HL-60 (cell line): ENCODE measurements around the gene THAP3.
"Not testable (repeated sequence)": the region's sequence is repeated elsewhere in the genome, so short reads cannot be mapped to it uniquely, and the experiment has no call there.

Experiments
- DNase-seq, 2 experiments: peaks; one replicate each; pipeline ENCODE4 v3.0.0-alpha.2; 2010 to 2020; ENCODE audit warnings: low read depth in 1 of 2, low spot score in 1 of 2
- H3K27ac ChIP-seq: fragments of 250-450 bp; sonication (Bioruptor Pico); replicated peaks from 2 replicates; pipeline ENCODE4 v1.5.1; 2020; ENCODE audit warnings: mild to moderate bottlenecking, moderate library complexity
- H3K27me3 ChIP-seq: fragments of 250-450 bp; sonication (Bioruptor Pico); 2 replicates; pipeline ENCODE4 v1.5.1; 2021; ENCODE audit warnings: mild to moderate bottlenecking, moderate library complexity; ENCODE audit not compliant: insufficient read depth, poor library complexity, severe bottlenecking
- H3K4me3 ChIP-seq: replicated peaks from 2 replicates; pipeline ENCODE4 v1.5.1; 2011; ENCODE audit warnings: mild to moderate bottlenecking, control low read depth, low read length; ENCODE audit not compliant: insufficient read depth
- GABPA ChIP-seq: IDR thresholded peaks from 2 replicates; pipeline ENCODE4 v1.6.1; 2012; ENCODE audit warnings: low read depth
- POLR2AphosphoS5 ChIP-seq: IDR thresholded peaks from 2 replicates; pipeline ENCODE4 v1.6.1; 2012; ENCODE audit warnings: low read depth
- SPI1 ChIP-seq: IDR thresholded peaks from 2 replicates; pipeline ENCODE4 v1.6.1; 2012; ENCODE audit warnings: low read depth, mild to moderate bottlenecking, borderline replicate concordance
- TF ChIP-seq, protein P1 (sequence below): IDR thresholded peaks from one replicate; pipeline ENCODE4 v1.5.1; 2011; ENCODE audit warnings: low read length, control low read depth, inconsistent platforms; ENCODE audit not compliant: insufficient read depth
- TF ChIP-seq, protein P2 (sequence below): IDR thresholded peaks from 2 replicates; pipeline ENCODE4 v1.6.1; 2012; ENCODE audit warnings: low read depth; ENCODE audit not compliant: insufficient replicate concordance

THAP3 gene

DNA sequence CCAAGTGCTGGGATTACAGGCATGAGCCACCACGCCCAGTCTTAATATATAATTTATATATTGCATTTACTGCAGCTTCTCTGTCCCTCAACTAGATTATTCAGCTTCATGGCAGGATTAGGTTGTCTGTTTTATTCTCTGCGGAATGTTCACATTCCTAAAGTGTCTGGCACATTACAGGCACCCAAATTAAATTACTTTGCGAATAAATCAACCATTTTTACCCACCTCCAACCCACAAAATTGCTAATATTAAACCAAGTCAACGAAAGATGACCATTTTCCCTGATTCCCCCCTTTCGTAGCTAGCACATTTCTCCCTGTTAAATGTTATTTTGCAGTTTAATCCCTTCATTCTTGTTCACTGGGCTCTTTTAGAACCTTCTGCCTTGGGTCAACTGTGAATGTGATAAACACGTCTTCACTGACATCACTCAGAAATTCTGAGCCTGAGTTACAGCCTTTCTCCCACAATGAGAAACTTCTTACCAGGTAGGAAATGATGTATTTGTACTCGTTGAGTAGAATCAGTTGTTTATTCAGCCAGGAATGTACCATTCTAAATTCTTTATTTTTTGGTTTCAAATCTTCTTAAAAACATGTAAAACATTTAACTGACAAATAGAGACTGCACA lies 35.9 kb downstream of the THAP3 start:
- DNase-seq: no peak
- TF ChIP-seq SPI1: no peak
- TF ChIP-seq, protein P1, sequence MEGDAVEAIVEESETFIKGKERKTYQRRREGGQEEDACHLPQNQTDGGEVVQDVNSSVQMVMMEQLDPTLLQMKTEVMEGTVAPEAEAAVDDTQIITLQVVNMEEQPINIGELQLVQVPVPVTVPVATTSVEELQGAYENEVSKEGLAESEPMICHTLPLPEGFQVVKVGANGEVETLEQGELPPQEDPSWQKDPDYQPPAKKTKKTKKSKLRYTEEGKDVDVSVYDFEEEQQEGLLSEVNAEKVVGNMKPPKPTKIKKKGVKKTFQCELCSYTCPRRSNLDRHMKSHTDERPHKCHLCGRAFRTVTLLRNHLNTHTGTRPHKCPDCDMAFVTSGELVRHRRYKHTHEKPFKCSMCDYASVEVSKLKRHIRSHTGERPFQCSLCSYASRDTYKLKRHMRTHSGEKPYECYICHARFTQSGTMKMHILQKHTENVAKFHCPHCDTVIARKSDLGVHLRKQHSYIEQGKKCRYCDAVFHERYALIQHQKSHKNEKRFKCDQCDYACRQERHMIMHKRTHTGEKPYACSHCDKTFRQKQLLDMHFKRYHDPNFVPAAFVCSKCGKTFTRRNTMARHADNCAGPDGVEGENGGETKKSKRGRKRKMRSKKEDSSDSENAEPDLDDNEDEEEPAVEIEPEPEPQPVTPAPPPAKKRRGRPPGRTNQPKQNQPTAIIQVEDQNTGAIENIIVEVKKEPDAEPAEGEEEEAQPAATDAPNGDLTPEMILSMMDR: no peak
- TF ChIP-seq, protein P2, sequence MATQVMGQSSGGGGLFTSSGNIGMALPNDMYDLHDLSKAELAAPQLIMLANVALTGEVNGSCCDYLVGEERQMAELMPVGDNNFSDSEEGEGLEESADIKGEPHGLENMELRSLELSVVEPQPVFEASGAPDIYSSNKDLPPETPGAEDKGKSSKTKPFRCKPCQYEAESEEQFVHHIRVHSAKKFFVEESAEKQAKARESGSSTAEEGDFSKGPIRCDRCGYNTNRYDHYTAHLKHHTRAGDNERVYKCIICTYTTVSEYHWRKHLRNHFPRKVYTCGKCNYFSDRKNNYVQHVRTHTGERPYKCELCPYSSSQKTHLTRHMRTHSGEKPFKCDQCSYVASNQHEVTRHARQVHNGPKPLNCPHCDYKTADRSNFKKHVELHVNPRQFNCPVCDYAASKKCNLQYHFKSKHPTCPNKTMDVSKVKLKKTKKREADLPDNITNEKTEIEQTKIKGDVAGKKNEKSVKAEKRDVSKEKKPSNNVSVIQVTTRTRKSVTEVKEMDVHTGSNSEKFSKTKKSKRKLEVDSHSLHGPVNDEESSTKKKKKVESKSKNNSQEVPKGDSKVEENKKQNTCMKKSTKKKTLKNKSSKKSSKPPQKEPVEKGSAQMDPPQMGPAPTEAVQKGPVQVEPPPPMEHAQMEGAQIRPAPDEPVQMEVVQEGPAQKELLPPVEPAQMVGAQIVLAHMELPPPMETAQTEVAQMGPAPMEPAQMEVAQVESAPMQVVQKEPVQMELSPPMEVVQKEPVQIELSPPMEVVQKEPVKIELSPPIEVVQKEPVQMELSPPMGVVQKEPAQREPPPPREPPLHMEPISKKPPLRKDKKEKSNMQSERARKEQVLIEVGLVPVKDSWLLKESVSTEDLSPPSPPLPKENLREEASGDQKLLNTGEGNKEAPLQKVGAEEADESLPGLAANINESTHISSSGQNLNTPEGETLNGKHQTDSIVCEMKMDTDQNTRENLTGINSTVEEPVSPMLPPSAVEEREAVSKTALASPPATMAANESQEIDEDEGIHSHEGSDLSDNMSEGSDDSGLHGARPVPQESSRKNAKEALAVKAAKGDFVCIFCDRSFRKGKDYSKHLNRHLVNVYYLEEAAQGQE: no peak
- no peak for TF ChIP-seq GABPA
- TF ChIP-seq POLR2AphosphoS5: no peak

DNA sequence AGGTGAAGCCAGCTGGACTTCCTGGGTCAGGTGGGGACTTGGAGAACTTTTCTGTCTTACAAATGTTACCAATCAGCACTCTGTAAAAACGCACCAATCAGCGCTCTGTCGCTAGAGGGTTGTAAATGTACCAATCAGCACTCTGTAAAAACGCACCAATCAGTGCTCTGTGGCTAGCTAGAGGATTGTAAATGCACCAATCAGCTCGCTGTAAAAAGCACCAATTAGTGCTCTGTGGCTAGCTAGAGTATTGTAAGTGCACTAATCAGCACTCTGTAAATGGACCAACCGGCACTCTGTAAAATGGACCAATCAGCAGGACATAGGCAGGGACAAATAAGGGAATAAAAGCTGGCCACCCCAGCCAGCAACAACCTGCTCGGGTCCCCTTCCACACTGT lies 37.8 kb downstream of the THAP3 start:
- not testable (repeated sequence) for H3K27ac ChIP-seq, H3K4me3 ChIP-seq, DNase-seq, H3K27me3 ChIP-seq

More for the DNA sequence above, 35.9 kb downstream of the THAP3 start:
- H3K27me3 ChIP-seq: no peaks in the 10 kb centered on the region
- no peak overlapping the region for H3K4me3 ChIP-seq
- H3K27ac ChIP-seq: no peak overlapping the region

DNA sequence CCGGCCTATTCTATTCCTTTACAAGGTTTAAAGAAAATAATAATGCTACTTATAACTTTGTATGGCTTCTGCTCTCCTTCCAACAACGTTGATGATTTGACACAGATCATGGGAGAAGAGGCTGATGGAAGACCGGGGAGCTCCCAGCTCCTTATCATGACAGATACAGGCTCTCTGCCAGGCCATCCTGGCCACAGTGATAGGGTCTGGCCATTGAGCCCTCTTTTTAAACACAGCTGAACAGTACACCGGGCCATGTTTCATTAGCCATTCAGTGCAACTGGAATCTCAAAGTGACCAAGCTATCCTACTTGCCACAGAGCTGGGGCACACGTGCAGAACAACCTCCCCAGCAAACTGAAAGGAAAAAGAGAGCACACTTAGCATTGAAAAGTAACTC lies 42.0 kb downstream of the THAP3 start:
- Histone ChIP-seq H3K27me3 (no peaks in the 10 kb centered on the region), H3K4me3 (no peak overlapping the region), H3K27ac (no peak overlapping the region)
- TF ChIP-seq, protein P2: no peak
- TF ChIP-seq SPI1 (no peak), POLR2AphosphoS5 (no peak), GABPA (no peak)
- TF ChIP-seq, protein P1: no peak
- DNase-seq: no peak

DNA sequence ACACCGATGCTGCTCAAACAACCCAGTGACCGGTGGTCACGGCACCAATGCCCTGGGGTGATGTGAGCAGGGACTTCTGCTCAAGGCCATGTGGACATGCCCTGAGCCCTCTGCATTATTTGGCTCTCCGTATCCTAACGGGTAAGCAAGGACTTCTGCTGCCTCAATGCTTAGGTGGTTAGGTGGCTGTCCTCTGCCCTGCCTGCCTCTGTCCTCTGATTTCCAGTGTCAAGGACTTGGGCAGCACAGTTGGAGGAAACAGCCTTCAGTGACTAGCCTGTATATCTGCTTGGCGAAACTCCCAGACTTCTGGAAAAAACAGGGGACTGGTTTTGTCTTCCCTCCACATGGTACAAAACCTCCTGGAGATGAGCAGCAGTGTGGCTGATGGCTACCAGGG lies 42.5 kb downstream of the THAP3 start:
- no peak for TF ChIP-seq POLR2AphosphoS5
- TF ChIP-seq SPI1: no peak
- TF ChIP-seq, protein P1: no peak
- TF ChIP-seq, protein P2: no peak
- TF ChIP-seq GABPA: no peak
- Histone ChIP-seq H3K27ac (no peak overlapping the region), H3K27me3 (no peaks in the 10 kb centered on the region), H3K4me3 (no peak overlapping the region)
- DNase-seq: no peak
